Measurements from ENCODE around the gene MRE11. TPM values are rescaled to one million over a fixed set of nuclear protein-coding genes. Genes with fewer than 3 reads are reported as not detected.

The MRE11 gene
- total RNA-seq, 1 experiment from 2014 or later: 20.1 TPM

- ATAC-seq (no peak), DNase-seq (peak; percentile 15)
- Histone ChIP-seq H3K79me2 (ENCODE audit: low read length) (no peaks in the 10 kb centered on the region), H3K27me3 (ENCODE audit: low read length) (no peaks in the 10 kb centered on the region), H3F3A (ENCODE audit: low read length, unreplicated experiment) (no peaks in the 10 kb centered on the region), H3K4me3 (ENCODE audit: low read length) (no peak overlapping the region), H3K4me2 (ENCODE audit: low read length) (no peak overlapping the region), H4K20me1 (ENCODE audit: low read length) (no peaks in the 10 kb centered on the region), H3K9me3 (ENCODE audit: low read length) (no peaks in the 10 kb centered on the region), H3K9me2 (replicated peaks; ENCODE audit: low read length) (no peaks in the 10 kb centered on the region), H3K9ac (ENCODE audit: low read length) (no peak overlapping the region), H3K4me1 (ENCODE audit: insufficient read depth, low read length) (no peaks in the 10 kb centered on the region), H3K27ac (ENCODE audit: low read length) (no peak overlapping the region), H2AFZ (ENCODE audit: low read length) (no peak overlapping the region), H3K36me3 (ENCODE audit: low read depth, low read length) (peaks cover 11% of the 10 kb centered on the region; the same call in 1 of the 2 replicates)
- ChIA-PET CTCF (interaction anchor here (0.8 kb wide), 1 partner anchor 606 kb away, joined by 6 read pairs; no protein-coding TSS in a partner anchor), POLR2A (ENCODE audit: unreplicated experiment) (no interaction called here)
- TF ChIP-seq CTCF (conservative IDR thresholded peaks at IDR 0.05; ENCODE audit: low read depth, low read length) (no peak), EZH2 (IDR thresholded peaks at IDR 0.05; ENCODE audit: low read length, unreplicated experiment) (no peak), EZH2phosphoT487 (IDR thresholded peaks at IDR 0.05; ENCODE audit: borderline replicate concordance, low read length) (no peak)
- intact Hi-C loops (cut with micrococcal nuclease): loop anchor here (10.0 kb wide), 1 partner anchor 207 kb away; no protein-coding TSS in a partner anchor
- BruUV-seq (replicated peaks): no TSS peak
Observed at GRCh38 chr11:94501522-94501921, 7.9 kb upstream of the MRE11 start.

- intact Hi-C loops (cut with micrococcal nuclease): loop anchor here (10.0 kb wide), 1 partner anchor 205 kb away; no protein-coding TSS in a partner anchor
- Histone ChIP-seq H4K20me1 (ENCODE audit: low read length) (no peaks in the 10 kb centered on the region), H3K4me3 (ENCODE audit: low read length) (no peak overlapping the region), H3K36me3 (ENCODE audit: low read depth, low read length) (peaks cover 11% of the 10 kb centered on the region; the same call in 1 of the 2 replicates), H3F3A (ENCODE audit: low read length, unreplicated experiment) (no peaks in the 10 kb centered on the region), H2AFZ (ENCODE audit: low read length) (no peak overlapping the region), H3K27me3 (ENCODE audit: low read length) (no peaks in the 10 kb centered on the region), H3K9me3 (ENCODE audit: low read length) (no peaks in the 10 kb centered on the region), H3K9me2 (replicated peaks; ENCODE audit: low read length) (no peaks in the 10 kb centered on the region), H3K4me1 (ENCODE audit: insufficient read depth, low read length) (peaks cover 4% of the 10 kb centered on the region), H3K4me2 (ENCODE audit: low read length) (no peak overlapping the region), H3K27ac (ENCODE audit: low read length) (no peak overlapping the region), H3K9ac (ENCODE audit: low read length) (no peak overlapping the region), H3K79me2 (ENCODE audit: low read length) (peaks cover 3% of the 10 kb centered on the region)
- BruUV-seq (replicated peaks): no TSS peak
- TF ChIP-seq CTCF (conservative IDR thresholded peaks at IDR 0.05; ENCODE audit: low read depth, low read length) (no peak), EZH2phosphoT487 (IDR thresholded peaks at IDR 0.05; ENCODE audit: borderline replicate concordance, low read length) (no peak), EZH2 (IDR thresholded peaks at IDR 0.05; ENCODE audit: low read length, unreplicated experiment) (no peak)
- no peak for DNase-seq
- ChIA-PET CTCF (interaction anchor here (0.6 kb wide), 1 partner anchor 1462 kb away, joined by 4 read pairs; no protein-coding TSS in a partner anchor), POLR2A (ENCODE audit: unreplicated experiment) (no interaction called here)
- ATAC-seq: no peak
Observed at GRCh38 chr11:94500181-94500580, 6.5 kb upstream of the MRE11 start.

GRCh38 chr11:94494126-94494680 lies 559 bp upstream of the MRE11 start:
- Histone ChIP-seq H3K4me2 (ENCODE audit: low read length) (peak overlapping the region; percentile 95), H3K27me3 (ENCODE audit: low read length) (no peaks in the 10 kb centered on the region), H3K9me2 (replicated peaks; ENCODE audit: low read length) (no peaks in the 10 kb centered on the region), H3K4me1 (ENCODE audit: insufficient read depth, low read length) (peaks cover 25% of the 10 kb centered on the region), H3K4me3 (ENCODE audit: low read length) (peak overlapping the region; percentile 79), H2AFZ (ENCODE audit: low read length) (peak overlapping the region; percentile 90), H3F3A (ENCODE audit: low read length, unreplicated experiment) (no peaks in the 10 kb centered on the region), H3K36me3 (ENCODE audit: low read depth, low read length) (peaks cover 22% of the 10 kb centered on the region; the same call in 1 of the 2 replicates), H3K79me2 (ENCODE audit: low read length) (peaks cover 39% of the 10 kb centered on the region), H3K27ac (ENCODE audit: low read length) (no peak overlapping the region; the same call in 1 of the 2 replicates), H3K9me3 (ENCODE audit: low read length) (no peaks in the 10 kb centered on the region), H3K9ac (ENCODE audit: low read length) (peak overlapping the region; percentile 90), H4K20me1 (ENCODE audit: low read length) (no peaks in the 10 kb centered on the region)
- peak; percentile 53 for ATAC-seq
- TF ChIP-seq CTCF (conservative IDR thresholded peaks at IDR 0.05; ENCODE audit: low read depth, low read length) (no peak), EZH2phosphoT487 (IDR thresholded peaks at IDR 0.05; ENCODE audit: borderline replicate concordance, low read length) (no peak), EZH2 (IDR thresholded peaks at IDR 0.05; ENCODE audit: low read length, unreplicated experiment) (no peak)
- CTCF ChIA-PET: no interaction called here
- intact Hi-C loops (cut with micrococcal nuclease): loop anchor here (1.0 to 5.0 kb wide), 2 partner anchors 19 to 587 kb away; no protein-coding TSS in a partner anchor
- POLR2A ChIA-PET (ENCODE audit: unreplicated experiment): no interaction called here
- peak; percentile 22 for DNase-seq
- TSS peak; percentile 68 for BruUV-seq (replicated peaks)
